NCI-H345 treated with DMSO at 0.1 percent for 48 hours (cell line): ENCODE data around the gene TMEM80.
"Not testable (repeated sequence)": the region's sequence is repeated elsewhere in the genome, so short reads cannot be mapped to it uniquely, and the experiment has no call there.

Source experiments
- DNase-seq: peaks from one replicate; lab custom pipeline; 2025; ENCODE audit not compliant: unreplicated experiment; lab: John Stamatoyannopoulos, UW

The TMEM80 gene

DNA sequence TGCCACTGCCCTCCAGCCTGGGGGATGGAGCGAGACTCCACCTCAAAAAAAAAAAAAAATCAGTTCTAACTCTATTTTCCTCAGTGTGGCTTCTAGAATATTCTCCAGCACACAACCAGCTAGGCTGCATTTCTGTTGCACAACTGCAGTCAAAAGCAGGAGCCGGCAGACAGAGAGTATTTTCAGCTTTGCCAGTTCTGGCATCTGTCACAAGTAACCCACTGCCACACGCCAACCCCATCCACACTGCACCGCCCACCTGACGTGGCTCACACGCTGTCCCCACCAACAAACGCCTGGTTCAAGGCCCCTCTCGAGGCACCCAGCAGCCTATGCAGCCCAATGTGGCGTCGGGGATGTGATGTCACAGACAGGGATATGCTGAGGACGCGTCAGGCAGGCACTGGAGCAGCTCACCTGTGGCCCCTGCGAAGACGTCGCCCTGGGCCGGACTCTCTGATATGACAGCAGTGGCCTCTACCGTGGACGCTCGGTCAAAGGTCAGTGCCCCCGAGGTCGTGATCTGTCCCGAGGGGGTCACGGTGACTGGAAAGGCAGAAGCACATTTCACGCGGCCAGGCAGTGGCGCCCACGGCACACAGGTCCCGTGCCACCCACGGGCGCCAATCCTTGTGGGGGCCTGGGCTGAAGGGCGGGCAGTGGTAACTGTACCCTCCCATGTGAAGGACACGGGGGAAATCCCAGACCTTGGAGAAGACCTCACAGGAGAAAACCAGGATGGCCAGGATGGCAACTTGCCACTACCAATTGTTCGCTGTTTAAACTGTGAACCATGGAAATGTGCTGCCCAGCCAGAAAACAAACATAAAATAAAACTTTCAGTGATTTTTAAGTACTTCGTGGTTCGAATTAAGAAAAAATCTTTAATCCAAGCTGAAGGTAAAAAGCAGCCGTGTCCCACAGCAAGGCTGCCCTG is 16.1 kb upstream of the TMEM80 start:
- DNase-seq = no peak

DNA sequence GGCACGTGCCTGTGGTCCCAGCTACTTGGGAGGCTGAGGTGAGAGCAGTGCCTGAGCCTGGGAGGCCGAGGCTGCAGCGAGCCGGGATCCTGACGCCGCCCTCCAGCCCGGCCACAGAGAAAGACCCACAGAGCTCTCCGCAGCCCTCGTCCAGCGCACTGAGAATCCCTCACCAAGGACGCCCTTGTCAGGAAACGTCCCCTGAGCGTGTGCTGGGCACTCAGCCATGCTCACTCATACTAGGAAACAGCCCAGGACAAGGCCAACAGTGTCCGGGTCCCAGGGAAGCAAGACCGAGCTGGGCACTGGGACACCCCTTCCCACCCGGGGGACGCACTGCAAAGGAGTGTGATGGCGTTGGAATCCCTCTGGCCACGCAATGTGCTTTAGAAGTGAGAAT is 15.1 kb upstream of the TMEM80 start:
- DNase-seq = no peak

DNA sequence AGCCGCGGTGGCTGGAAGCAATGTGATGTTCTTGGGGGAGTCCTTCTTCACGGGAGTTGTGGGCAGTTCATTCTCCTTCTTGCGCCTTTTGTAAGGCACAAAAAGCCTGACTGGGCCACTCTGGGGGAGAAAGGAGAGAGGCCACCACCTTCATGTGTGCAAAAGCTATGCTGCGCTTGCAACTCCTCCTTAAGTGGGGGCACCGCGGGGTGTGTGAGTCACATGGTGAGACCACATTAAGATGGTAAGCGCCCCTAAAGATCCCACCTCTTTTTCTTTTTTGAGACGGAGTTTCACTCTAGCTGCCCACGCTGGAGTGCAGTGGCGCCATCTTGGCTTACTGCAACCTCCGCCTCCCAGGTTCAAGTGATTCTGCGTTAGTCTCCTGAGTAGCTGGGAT is 14.6 kb upstream of the TMEM80 start:
- no peak for DNase-seq

DNA sequence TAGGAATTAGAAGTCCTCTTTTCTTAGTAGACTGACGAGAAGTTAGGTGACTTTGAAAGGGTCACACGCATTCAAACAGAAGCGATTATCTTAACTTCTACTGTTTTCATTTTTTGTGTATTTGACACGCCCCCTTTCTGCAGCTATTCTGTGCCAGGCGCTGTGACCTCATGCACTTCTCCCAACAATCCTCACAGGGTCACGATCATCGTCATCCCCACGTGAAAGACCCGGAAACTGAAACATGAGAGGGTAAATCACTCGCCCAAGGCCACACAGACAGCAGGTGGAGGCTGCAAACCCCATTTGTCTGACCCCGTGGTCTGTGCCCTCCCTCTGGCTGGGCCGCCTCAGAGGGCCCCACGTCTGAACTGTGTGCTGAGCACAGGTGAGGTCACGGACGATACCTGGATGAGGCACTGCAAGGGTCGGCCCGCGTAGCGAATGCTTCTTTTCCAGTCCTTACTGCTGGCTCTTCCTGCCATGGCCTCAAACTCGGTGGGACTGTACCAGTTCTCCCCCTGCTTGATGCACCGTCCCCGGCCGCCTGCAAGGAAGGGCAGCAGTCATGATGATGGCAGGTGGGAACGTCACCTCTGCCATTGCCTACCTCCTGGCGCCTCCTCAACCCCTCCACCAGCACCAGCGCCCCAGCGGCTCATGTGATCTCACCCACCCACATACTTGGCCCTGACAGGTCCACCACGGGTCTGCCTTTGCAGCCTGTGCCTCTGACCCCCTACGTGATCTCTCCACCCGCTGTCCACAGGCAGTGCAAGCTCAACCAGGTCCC is 9.0 kb upstream of the TMEM80 start:
- DNase-seq = no peak

DNA sequence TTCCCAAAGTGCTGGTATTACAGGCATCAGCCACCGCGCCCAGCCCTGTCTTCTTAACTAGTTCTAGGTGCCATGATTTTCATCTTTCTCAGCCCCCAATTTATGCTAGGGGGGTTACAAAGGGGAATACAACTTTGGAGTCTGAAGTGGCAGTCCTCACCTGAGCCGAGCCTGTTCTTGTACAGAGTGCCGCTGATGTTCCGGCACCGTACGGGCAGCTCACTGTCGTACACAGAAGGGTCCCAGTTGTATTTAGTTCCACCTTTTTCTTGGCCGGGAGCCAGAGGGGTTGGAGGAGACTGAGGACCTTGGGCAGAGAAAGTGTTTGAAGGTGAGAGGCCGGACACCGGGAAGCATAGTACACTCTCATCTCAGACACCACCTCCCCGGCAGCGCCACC is 7.9 kb upstream of the TMEM80 start:
- DNase-seq = no peak

DNA sequence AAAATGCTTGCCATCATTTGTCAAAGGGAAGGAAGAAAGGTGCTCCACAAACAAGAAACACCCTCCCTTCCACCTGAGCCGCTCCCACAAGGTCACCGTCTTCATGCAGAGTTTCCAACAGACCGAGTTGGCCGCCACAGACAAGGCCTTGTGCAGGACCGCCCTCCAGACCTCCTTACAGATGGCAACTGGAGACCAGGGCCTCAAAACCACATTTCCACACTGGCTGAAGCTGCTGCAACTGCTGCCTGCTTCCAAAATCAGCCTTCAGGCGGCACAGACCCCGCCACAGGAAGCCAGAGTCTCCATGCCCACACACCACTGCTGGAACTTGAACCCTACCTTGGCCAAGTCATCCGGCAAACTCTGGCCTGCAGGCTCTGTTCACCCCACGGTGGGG is 6.9 kb upstream of the TMEM80 start:
- DNase-seq = no peak

DNA sequence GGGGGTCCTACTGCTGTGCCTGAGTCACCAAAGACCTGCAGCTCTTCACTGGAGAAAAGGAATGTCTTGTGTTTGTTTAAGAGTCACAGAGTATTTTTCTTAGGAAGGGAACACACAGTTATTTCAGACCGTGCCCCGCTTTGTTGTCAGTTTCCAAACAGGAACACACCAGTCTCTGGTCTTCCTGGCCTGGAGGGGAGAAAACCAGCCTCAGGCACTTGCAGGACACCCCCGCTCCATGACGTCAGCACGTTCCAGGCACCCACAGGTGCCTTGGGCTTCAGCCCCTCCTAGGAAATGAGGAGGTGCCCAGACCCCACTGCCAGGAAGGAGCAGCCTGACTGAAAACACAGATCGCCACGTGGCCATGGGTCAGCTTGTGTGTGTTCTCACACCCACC is 6.0 kb upstream of the TMEM80 start:
- no peak for DNase-seq

DNA sequence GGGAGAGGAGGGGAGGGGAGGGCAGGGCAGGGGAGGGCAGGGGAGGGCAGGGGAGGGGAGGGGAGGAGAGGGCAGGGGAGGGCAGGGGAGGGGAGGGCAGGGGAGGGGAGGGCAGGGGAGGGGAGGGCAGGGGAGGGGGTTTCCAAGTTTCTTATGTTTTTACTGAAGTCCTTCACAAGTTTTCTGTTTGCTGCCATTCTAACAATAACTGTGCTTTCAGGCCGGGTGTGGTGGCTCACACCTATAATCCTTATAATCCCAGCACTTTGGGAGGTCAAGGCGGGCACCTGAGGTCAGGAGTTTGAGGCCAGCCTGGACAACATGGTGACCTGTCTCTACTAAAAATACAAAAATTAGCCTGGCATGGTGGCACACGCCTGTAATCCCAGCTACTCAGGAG is 5.4 kb upstream of the TMEM80 start:
- DNase-seq = not testable (repeated sequence)

DNA sequence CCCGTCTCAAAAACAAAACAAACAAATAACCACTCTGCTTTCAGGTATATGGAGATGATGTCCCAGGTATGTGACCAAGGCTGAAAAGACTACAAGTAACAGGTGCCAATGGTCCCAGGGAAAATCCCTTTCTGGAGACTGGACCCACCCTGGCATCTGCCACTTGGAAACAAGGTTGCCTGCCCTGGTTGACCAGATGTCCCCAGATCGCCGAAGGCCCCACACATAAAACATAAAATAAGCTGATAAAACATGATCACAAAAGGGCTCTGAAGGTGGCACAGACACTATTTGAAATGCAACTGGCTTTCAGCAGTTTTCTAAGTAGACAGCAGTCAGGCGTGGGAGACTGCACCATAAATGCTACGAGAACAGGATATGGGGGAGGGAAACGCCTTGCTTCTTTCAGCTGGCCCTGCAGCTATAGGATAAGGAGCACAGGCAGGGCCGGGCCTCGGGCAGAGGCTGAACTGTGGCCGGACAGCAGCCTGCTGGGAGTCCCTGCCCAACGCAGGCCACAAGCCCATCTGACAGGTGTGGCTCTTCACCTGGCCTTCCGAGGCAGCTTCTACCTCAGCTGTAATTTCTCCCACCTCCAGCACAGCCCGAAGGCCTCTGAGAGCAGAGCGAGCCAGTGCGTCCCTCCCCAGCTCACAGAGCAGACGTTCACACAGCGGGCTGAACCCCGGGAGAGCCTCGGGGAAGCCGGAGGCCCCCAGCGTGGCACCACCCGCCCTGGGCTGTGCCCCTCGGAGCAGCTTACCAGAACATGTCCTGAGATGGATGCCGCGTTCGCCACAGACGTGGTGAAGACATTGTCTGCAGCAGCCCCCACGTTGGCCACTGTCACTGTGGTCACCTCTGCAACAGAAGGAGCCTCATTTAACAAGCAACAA is 4.6 kb upstream of the TMEM80 start:
- no peak for DNase-seq

DNA sequence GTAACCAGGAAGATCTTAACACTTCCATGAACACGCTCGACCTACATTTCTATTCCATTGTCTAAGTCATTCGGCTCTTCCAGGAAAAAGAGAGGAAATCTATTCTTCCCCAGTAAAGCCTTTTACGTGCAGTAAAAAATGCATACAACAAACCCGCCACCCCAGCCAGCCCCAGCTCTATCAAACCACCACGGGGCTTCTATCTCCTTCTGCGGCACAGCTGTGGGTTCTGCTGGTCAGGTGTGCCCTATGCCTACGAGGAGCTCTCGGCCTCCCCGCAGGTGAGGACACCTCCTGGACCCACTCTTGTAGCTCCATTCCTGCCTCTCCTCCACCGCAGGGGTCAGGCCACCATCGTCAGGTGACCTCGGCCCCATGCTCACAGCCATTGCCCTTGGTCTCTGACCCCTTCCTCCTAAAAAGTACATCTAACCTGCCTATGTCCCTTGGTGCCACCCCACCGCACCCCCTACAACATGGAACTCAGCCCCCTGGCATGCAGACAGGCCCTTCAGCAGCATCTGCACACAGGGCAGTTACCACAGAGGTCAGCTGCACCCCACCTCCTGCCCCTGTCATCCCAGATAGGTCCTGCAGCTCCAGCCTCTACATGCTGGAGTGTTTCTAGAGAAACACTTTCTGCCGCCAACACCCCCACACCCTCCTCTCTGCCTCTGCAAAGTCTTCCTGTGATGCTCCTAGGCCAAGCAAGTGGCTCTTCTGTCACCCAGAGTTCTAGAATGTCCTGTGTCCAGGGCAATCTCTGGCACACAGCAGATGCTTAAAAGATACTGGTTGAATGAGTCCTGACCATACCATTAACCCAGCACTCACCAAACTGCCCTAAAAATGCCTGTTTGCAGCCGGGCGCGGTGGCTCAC is 3.7 kb upstream of the TMEM80 start:
- DNase-seq = no peak

DNA sequence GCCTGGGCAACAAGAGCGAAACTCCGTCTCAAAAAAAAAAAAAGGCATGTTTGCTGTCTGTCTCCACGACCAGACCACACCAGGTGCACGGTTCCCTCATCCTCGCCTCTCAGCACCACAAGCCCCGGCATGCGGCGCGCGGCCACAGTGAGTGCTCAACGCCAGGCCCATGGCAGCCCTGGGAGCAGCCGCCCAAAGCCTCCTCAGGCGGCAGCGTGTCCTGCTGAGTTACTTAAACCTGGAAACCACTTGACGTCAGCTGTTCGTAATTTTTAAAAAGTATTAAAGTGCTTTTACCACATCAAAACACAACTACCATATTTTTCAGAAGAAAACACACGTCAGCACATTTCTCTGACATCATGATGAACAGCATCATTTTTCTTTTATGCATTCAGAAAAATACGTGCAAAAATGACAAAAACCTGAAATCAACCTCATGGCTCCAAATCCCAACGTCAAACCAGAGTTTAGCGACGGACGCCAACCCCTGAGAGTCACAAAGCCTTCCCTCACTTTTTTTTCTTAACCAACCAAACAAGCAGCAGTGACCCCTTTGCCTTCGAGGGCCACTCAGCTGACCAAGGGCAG is 2.7 kb upstream of the TMEM80 start:
- DNase-seq = no peak

DNA sequence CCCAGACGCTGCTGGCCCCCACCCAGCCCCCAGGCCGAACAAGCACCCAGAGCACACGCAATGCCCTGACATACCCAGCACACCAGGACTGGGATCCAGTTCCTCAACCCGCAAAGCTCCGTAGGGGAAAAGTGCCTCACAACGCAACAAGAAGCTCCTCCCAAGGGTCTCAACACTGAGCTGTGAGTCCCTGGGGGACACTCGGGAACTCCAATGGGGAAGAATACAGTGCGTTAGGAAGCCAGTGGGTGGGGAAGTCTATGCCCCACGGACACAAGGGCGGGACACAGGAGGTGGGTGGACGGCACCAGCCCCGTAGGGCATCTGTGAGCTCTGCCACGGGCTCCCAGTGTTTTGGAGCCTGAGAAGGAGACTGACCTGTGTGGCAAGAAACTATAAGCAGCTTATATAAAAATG is 2.2 kb upstream of the TMEM80 start:
- DNase-seq = no peak

DNA sequence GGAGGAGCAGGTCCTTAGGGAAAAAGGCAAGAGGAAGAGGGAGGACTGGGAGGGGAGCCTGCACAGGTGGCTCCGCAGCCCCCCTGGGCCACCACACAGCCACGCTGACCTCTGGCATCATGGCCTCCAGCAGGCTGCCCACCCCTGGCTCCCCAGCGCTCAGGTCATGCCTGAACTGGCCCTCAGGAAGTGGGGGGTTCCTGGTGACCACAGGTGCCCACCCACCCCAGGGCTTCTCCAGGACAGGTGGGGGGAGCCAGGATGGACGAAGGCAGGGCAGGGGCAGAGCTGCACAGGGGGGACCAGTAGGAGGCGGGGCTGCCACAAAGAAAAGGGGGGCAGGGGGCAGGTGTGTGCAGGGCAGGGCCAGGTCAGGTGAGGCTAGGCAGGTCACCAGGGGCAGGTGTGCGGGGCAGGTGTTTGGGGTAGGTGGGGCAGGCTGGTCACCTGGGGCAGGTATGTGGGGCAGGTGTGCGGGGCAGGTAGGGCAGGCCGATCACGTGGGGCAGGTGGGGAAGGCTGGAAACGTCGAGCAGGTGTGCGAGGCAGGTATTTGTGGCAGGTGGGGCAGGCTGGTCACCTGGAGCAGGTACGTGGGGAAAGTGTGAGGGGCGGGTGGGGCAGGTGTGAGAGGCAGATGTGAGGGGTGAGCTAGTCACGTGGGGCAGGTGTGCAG is 1.6 kb upstream of the TMEM80 start:
- DNase-seq = peak; percentile 17

DNA sequence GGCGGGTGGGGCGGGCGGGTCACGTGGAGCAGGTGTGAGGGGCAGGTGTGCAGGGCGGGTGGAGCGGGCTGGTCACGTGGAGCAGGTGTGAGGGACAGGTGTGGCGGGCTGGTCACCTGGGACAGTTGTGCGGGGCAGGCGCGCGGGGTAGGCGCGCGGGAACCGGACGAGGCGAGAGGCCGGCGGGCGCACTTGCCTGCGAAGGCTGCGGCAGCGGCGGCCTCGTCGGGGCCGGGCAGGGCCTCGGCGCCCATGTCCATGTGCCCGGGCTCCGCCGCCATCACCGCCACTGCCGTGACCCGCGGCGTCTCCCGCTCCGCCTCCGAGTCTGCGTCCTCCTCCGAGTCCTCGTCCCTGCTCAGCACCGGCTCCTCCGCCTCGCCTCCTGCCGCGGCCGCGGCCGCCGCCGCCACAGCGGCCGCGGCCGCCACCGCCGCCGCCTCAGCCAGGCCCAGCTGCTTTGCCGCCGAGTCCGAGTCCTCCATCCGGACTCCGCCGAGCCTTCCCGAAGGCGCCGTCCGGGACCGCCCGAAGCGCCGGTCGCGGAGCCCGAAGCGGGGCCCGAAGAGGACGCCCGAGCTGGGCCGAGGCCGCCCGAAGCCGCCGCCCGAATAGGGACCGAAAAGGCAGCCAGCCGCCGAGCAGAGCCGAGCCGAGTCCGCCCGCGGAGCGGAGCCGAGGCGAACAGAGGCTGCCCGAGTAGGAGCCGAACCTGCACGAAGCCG is 891 bp upstream of the TMEM80 start, which contains the start of gene DEAF1:
Gene DEAF1 (minus strand): TSS at position 660 of the 725 bp plus-strand sequence. CDS start 175 bp downstream, at position 485.
- peak; percentile 88 for DNase-seq

DNA sequence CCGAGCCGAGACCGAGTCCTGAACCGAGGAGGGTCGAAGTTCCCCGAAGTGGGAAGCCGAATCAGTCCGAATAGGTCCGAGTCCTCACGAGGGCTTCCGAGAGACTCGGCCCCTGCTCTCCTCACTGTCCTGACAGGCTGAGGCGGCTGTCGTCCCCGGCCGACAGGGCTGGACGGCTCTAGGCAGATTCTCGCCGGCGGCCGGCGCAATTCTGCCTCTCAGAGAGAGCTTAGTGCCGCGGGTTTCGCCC is 403 bp upstream of the TMEM80 start:
- DNase-seq = no peak

DNA sequence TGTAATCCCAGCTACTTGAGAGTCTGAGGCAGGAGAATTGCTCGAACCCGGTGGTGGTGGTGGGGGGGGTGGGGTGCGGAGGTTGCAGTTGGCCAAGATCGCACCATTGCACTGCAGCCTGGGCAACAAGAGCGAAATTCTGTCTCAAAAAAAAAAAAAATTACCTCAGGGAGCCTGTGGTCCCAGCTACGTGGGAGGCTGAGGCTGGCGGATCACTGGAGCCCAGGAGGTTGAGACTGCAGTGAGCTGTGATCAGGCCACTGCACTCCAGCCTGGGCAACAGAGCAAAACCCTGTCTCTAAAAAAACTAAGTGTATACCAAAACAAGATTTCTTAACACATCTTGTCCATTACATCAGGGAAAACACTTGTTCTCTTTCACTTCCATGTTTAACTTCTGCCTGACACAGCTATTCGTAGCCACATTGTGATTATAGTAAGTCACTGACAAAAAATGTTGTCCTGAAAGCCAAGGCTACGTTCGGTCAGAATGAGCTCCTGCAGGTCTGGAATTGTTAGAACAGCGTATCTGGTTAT is 1.4 kb downstream of the TMEM80 start:
- DNase-seq = no peak

DNA sequence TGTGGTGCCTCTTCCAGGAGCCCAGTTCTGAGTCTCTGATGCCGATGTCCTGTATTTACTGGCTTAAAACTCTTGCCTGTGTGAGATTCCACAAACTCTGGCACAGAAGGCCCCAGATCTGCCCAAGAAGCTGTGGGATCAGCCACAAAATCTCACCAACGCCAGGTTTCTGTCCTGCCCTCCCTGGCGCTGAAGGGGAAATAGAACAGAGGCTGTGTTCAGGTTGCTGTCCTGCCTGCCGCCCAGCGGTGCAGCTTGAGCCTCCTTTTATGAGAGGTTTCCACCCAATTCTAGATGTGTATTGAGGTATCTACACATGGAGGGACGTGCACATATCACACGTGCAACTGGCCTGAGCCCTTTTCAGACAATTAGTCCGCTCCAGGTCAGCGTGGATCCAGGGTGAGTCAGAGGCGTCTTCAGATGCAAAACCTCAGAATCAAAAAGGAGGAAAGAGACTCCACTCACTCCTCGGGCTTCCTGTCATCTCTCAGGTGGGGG is 2.2 kb downstream of the TMEM80 start:
- no peak for DNase-seq

DNA sequence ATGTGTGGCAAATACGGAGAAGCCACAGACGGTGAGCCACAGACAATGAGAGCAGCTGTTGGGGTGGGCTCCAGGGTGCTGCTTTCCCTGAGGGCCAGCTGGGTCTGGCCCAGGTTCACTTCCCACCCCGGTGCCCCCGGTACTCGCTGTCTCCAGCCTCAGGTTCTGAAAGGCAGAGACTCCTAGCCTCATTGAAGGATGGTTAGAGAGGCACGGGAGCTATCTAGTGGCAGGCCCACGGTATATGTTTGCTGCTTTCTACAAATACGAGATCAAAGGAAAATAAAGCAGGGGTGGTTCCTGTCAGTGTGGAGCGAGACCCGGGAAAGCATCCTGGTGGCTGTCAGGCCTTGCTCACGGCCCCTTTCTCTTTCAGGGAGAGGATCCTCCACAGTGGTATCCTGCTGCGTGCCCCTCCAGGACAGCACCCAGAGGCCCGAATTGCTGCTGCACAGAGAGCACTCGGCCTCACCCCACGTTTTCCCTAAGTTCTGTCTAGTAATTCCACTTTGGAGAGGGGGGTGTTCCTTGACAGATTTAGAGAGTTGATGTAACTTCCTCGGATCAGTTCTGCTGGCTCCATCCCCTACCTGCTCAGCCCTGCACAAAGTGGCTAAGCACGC is 3.0 kb downstream of the TMEM80 start:
- no peak for DNase-seq
